ENCODE measurements around the gene JAG2.

Gene JAG2

DNA sequence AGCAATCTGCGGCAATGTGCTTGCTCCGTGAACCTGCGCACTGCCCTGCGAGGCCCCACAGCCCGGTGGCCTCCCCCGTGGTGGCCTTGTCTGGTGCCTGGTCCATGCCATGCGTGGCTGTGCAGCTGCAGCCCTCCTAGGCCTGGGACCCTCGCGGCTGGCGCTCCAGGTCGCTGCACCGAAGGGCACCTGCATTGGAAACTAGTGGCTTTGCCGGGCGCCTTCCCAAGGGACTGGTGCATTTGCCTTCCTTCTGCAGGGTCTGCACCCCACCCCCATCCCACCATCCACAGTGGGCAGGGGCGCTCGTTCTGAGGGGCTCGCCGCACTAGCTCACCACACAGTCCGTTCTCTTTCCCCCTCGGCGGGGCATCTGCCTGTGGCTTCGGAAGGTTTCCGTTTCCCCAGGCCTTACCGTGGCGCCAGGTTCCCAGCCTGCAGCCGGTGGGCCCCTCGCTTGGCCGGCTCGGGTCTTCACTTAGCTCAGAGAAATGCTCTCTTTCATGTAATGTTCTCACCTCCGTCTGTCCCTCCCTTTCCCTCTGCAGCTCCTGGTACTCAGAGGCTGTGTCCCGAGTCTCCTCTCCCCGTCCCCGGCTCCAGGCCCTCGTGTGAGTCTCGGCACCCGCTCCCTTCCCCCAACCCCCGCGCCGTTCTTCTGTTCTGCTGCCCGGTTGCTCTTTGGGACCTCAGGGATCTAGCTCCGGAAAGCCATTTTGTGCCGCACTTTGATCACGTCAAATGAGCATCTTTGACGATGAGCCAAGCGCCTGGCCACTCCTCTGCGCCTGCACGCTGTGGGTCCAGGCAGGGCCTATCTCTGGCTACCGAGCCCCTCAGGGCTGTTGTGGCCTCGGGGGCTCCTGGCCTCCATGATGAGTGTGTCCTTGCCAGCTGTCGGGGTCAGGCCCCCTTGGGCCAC lies 31.9 kb downstream of the JAG2 start:
- TF ChIP-seq, protein P1, sequence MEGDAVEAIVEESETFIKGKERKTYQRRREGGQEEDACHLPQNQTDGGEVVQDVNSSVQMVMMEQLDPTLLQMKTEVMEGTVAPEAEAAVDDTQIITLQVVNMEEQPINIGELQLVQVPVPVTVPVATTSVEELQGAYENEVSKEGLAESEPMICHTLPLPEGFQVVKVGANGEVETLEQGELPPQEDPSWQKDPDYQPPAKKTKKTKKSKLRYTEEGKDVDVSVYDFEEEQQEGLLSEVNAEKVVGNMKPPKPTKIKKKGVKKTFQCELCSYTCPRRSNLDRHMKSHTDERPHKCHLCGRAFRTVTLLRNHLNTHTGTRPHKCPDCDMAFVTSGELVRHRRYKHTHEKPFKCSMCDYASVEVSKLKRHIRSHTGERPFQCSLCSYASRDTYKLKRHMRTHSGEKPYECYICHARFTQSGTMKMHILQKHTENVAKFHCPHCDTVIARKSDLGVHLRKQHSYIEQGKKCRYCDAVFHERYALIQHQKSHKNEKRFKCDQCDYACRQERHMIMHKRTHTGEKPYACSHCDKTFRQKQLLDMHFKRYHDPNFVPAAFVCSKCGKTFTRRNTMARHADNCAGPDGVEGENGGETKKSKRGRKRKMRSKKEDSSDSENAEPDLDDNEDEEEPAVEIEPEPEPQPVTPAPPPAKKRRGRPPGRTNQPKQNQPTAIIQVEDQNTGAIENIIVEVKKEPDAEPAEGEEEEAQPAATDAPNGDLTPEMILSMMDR (IDR thresholded peaks at IDR 0.05; ENCODE audit: low read depth, low read length), result no peak
- no peak overlapping the region for H3K4me3 ChIP-seq (ENCODE audit: low read depth, low read length)

DNA sequence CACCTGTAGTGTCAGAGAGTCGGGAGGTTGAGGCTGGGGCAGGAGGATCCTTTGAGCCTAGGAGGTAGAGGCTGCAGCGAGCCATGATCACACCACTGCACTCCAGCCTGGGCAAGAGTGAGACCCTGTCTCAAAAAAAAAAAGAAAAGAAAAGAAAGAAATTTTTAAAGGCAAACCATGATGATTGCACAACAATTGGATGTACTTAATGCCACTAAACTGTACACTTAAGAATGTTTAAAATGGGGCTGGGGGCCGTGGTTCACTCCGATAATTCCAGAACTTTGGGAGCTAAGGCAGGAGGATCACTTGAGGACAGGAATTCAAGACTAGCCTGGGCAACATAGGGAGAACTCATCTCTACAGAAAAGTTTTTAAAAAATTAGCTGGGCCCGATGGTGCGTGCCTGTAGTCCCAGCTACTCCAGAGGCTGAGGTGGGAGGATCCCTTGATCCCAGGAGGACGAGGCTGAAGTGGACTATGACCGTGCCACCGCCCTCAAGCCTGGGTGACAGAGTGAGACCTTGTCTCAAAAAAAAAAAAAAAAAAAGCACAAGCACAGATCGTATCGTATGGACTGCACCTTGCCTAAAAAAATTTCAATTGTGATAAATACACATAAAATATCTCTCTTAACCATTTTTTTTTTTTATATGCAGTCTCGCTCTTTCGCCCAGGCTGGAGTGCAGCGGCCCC lies 32.7 kb downstream of the JAG2 start:
- TF ChIP-seq, protein P1 (IDR thresholded peaks at IDR 0.05; ENCODE audit: low read depth, low read length), result no peak
- no peak overlapping the region for H3K4me3 ChIP-seq (ENCODE audit: low read depth, low read length)

DNA sequence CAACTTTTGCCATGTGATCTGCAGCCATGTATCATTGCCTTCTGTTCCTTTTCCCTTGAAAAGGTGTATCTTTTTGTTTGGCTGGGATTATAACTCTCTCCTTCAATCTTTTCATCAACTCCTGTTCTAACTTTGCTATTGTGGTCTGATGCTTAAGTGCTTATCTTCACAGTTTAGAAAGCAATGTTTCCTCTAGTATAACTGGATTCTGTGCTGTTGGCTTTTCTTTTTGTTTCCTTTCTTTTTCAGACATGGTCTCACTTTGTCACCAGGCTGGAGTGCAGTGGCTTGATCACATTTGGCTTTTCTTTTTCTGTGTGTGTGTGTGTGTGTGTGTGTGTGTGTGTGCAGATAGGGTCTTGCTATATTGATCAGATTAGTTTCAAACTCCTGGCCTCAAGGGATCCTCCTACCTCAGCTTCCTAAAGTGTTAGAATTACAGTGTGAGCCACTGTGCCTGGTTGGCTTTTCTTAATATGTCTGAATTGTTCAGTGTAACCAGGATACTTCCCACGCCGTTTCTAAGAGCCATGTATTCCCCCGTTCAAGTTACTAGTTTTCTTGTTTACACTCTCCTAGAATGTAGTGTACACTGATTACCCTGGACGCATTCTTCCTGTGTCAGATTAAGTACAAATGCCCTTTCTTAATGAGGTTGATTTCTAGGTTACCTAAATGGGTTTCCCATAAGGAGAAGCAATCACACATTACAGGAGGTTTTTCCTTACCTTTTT lies 35.5 kb downstream of the JAG2 start:
- TF ChIP-seq, protein P1 (IDR thresholded peaks at IDR 0.05; ENCODE audit: low read depth, low read length), result no peak
- no peak overlapping the region for H3K4me3 ChIP-seq (ENCODE audit: low read depth, low read length)

DNA sequence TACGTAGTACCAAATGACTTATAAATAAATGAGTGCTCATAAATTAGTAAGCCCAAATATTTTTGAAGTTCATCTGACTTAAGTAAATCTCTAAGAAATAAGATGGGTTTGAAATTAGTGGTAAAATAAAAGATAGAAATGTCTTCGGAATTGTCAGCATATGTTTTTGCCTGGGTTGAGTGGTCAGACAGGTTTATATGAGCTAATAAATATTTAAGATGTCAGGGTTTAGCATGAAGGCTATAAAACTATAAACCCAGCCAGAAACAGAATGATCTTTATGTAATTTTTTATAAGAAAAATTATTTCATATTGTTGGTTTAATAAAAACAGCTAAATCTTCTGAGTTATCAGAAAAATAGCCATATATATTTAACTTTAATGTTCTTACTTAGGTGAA lies 37.3 kb downstream of the JAG2 start:
- H3K4me3 ChIP-seq (ENCODE audit: low read depth, low read length), result no peak overlapping the region
- TF ChIP-seq, protein P1 (IDR thresholded peaks at IDR 0.05; ENCODE audit: low read depth, low read length), result no peak

DNA sequence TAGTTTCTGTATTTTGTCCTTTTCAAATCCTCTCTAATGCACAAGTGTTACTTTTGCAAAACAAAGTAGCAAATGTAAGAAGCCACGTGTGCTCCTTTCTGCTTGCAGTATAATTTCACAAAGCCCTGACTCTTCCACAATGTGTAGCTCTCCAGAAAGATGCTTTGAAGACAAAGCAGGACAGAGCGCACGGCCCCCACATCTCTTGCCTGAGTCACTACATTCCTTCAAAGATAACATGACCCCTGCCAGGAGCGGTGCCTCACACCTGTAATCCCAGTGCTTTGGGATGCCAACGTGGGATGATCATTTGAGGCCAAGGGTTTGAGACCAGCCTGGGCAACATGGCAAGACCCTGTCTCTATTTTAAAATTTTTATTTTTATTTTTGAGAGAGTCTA lies 40.5 kb downstream of the JAG2 start:
- TF ChIP-seq, protein P1 (IDR thresholded peaks at IDR 0.05; ENCODE audit: low read depth, low read length), result no peak
- H3K4me3 ChIP-seq (ENCODE audit: low read depth, low read length), result no peak overlapping the region

DNA sequence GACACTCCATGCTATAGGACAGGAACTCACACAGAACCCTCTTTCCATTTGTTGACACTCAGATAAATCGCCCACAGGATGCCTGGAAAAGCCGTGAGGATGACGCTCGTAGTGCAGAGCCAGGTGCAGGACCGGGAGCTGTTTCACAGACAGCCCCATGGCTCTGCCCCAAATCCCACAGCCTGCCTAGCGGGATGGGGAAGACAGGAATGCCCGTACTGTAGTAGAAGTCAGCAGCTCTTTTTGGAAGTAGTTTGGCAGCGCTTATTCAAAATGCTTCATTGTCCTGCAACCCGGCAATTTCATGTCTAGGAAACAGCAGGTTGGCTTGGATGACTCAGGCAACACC lies 41.6 kb downstream of the JAG2 start:
- TF ChIP-seq, protein P1 (IDR thresholded peaks at IDR 0.05; ENCODE audit: low read depth, low read length), result no peak
- no peak overlapping the region for H3K4me3 ChIP-seq (ENCODE audit: low read depth, low read length)
